SU-DHL-6 (cell line): ENCODE data around the gene FHOD3.
A peak's percentile ranks its signal among the peaks of the same experiment; 100 is the strongest.

Experiments
- H2AFZ ChIP-seq: fragments of 200-600 bp; sonication (generic); 2 replicates; pipeline ENCODE4 v1.6.1; 2014; ENCODE audit warnings: low read depth, mild to moderate bottlenecking, moderate library complexity, mixed read lengths, antibody characterized with exemption, low read length; ENCODE audit not compliant: severe bottlenecking
- H3F3A ChIP-seq: fragments of 200-600 bp; shearing (Covaris generic); 2 replicates; pipeline ENCODE4 v1.6.0; 2016; ENCODE audit warnings: antibody characterized with exemption, mild to moderate bottlenecking; ENCODE audit not compliant: insufficient read depth
- H3K27ac ChIP-seq: fragments of 200-600 bp; sonication (generic); 2 replicates; pipeline ENCODE4 v1.5.1; 2016; ENCODE audit warnings: low read depth, mild to moderate bottlenecking, low read length, moderate library complexity, mixed read lengths
- H3K27me3 ChIP-seq: fragments of 200-600 bp; sonication (generic), shearing (Covaris generic); 2 replicates; pipeline ENCODE4 v1.6.0; 2014; ENCODE audit warnings: mild to moderate bottlenecking, low read length
- H3K36me3 ChIP-seq: fragments of 200-600 bp; sonication (generic); 2 replicates; pipeline ENCODE4 v1.6.1; 2014; ENCODE audit warnings: mild to moderate bottlenecking, low read length, mixed read lengths
- H3K4me2 ChIP-seq: fragments of 300-600, 200-600 bp; shearing (Covaris generic), sonication (generic); 2 replicates; pipeline ENCODE4 v1.6.0; 2014; ENCODE audit warnings: low read length, low read depth, mild to moderate bottlenecking; ENCODE audit not compliant: poor library complexity, severe bottlenecking
- H3K4me3 ChIP-seq: fragments of 200-600 bp; sonication (generic); 2 replicates; pipeline ENCODE4 v1.5.1; 2014; ENCODE audit warnings: antibody characterized with exemption, low read length, mild to moderate bottlenecking, mixed read lengths; ENCODE audit not compliant: insufficient read depth, poor library complexity, severe bottlenecking
- H3K79me2 ChIP-seq: fragments of 200-600 bp; sonication (generic); 2 replicates; pipeline ENCODE4 v1.6.1; 2014; ENCODE audit warnings: mild to moderate bottlenecking, low read length, moderate library complexity; ENCODE audit not compliant: insufficient read depth
- H3K9ac ChIP-seq: fragments of 200-600 bp; sonication (generic); 2 replicates; pipeline ENCODE4 v1.7.0; 2014; ENCODE audit warnings: mild to moderate bottlenecking, low read length
- H3K9me2 ChIP-seq: fragments of 200-600 bp; sonication (generic); replicated peaks from 2 replicates; pipeline ENCODE4 v1.6.1; 2014; ENCODE audit warnings: low read length; ENCODE audit not compliant: insufficient read depth
- H3K9me3 ChIP-seq: fragments of 200-600 bp; sonication (generic); 2 replicates; pipeline ENCODE4 v1.6.1; 2014; ENCODE audit warnings: low read length, mixed read lengths; ENCODE audit not compliant: insufficient read depth
- H4K20me1 ChIP-seq: fragments of 200-600 bp; sonication (generic); 2 replicates; pipeline ENCODE4 v1.6.1; 2014; ENCODE audit warnings: low read depth, mild to moderate bottlenecking, antibody characterized with exemption, low read length, moderate library complexity, mixed read lengths
- EZH2phosphoT487 ChIP-seq: fragments of 200-600 bp; sonication (generic), shearing (Covaris generic); conservative IDR thresholded peaks from 2 replicates; pipeline ENCODE4 v1.6.1; 2018; ENCODE audit warnings: mild to moderate bottlenecking, antibody characterized with exemption, low read length, moderate library complexity, mixed read lengths
- TF ChIP-seq, protein P1 (sequence below): fragments of 200-600 bp; sonication (generic); IDR thresholded peaks from one replicate; pipeline ENCODE4 v1.5.1; 2017; ENCODE audit warnings: antibody characterized with exemption, mild to moderate bottlenecking, low read length, moderate library complexity; ENCODE audit not compliant: insufficient read depth, poor library complexity, severe bottlenecking

Gene FHOD3

GRCh38 chr18:36572135-36572856 lies 274.8 kb downstream of the FHOD3 start:
- Histone ChIP-seq H2AFZ (no peak overlapping the region), H3K27ac (no peak overlapping the region), H3K27me3 (no peaks in the 10 kb centered on the region), H3K79me2 (no peaks in the 10 kb centered on the region), H3F3A (no peaks in the 10 kb centered on the region), H3K36me3 (no peaks in the 10 kb centered on the region), H4K20me1 (no peaks in the 10 kb centered on the region), H3K9ac (no peak overlapping the region), H3K9me2 (no peaks in the 10 kb centered on the region), H3K4me2 (no peak overlapping the region), H3K4me3 (no peak overlapping the region), H3K9me3 (no peaks in the 10 kb centered on the region)
- TF ChIP-seq, protein P1, sequence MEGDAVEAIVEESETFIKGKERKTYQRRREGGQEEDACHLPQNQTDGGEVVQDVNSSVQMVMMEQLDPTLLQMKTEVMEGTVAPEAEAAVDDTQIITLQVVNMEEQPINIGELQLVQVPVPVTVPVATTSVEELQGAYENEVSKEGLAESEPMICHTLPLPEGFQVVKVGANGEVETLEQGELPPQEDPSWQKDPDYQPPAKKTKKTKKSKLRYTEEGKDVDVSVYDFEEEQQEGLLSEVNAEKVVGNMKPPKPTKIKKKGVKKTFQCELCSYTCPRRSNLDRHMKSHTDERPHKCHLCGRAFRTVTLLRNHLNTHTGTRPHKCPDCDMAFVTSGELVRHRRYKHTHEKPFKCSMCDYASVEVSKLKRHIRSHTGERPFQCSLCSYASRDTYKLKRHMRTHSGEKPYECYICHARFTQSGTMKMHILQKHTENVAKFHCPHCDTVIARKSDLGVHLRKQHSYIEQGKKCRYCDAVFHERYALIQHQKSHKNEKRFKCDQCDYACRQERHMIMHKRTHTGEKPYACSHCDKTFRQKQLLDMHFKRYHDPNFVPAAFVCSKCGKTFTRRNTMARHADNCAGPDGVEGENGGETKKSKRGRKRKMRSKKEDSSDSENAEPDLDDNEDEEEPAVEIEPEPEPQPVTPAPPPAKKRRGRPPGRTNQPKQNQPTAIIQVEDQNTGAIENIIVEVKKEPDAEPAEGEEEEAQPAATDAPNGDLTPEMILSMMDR, result peak; percentile 81
- TF ChIP-seq EZH2phosphoT487, result no peak

DNA sequence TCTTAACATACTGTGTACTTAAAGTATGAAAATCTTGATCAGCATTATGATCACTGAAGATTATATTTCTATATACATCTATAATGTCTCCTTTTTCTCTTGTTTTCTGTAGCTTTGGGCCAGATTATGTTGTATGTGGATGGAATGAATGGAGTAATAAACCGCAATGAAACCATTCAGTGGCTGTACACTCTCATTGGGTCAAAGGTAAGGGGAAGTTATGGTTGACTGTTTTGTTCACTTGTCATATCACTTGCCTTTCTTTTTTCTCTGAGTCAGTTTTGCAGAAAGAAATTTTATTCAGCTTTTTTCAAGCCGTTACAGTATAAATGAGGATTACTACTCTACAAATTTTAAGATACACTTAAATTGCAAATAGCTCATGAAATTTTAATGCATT lies 278.8 kb downstream of the FHOD3 start:
- no peak overlapping the region for H3K27ac ChIP-seq
- no peak overlapping the region for H3K4me2 ChIP-seq
- H3K27me3 ChIP-seq, result no peaks in the 10 kb centered on the region
- H3K4me3 ChIP-seq, result no peak overlapping the region
- no peak overlapping the region for H2AFZ ChIP-seq
- no peaks in the 10 kb centered on the region for H4K20me1 ChIP-seq
- H3K9me3 ChIP-seq, result no peaks in the 10 kb centered on the region
- H3K9ac ChIP-seq, result no peak overlapping the region
- no peaks in the 10 kb centered on the region for H3K79me2 ChIP-seq
- H3K9me2 ChIP-seq, result no peaks in the 10 kb centered on the region
- H3F3A ChIP-seq, result no peaks in the 10 kb centered on the region
- no peaks in the 10 kb centered on the region for H3K36me3 ChIP-seq
- TF ChIP-seq EZH2phosphoT487, result no peak
- TF ChIP-seq, protein P1, result no peak

DNA sequence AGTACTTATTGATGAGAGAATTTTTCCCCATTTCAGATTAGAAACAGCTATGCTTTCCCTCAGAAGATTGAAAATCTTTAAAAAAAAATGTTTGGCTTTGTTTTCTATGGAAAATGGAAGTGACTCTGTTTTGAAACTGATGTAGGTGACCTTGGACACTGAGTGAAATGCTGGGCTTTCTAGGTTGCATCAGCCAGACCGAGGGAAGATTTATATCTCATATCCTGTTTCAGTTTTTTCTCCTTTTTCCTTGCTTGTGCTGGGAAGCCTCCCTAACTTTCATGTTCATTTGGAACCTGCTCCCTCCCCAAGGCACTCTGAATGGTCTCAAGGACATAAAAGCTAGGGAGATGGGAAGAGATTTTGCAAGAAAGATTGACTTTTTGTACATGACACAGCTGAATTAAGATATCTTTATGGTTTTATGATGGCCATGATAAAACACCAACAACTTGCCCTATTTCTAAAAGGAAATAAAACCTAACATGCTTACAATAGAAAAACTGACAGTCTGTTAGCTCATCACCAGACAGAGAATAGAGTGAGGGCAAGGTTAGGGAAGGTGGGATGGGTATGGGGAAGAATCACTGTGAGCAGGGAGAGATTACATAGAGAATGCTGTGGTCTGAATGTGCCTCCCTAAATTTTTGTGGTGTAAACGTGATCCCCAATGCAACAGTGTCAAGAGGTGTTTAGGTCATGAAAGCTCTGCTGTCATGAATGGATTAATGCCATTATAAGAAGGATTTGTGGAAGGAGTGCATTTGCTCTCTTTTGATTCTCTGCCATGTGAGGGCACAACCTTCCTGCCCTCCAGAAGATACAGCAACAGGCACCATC lies 281.6 kb downstream of the FHOD3 start:
- H3K4me3 ChIP-seq, result no peak overlapping the region
- no peaks in the 10 kb centered on the region for H3K9me2 ChIP-seq
- H3K4me2 ChIP-seq, result no peak overlapping the region
- no peak overlapping the region for H2AFZ ChIP-seq
- no peaks in the 10 kb centered on the region for H3K36me3 ChIP-seq
- TF ChIP-seq, protein P1, result no peak
- TF ChIP-seq EZH2phosphoT487, result no peak
- H3K9ac ChIP-seq, result no peak overlapping the region
- no peaks in the 10 kb centered on the region for H3K9me3 ChIP-seq
- H3K27ac ChIP-seq, result no peak overlapping the region
- no peaks in the 10 kb centered on the region for H3K79me2 ChIP-seq
- no peaks in the 10 kb centered on the region for H3F3A ChIP-seq
- H4K20me1 ChIP-seq, result no peaks in the 10 kb centered on the region
- no peaks in the 10 kb centered on the region for H3K27me3 ChIP-seq
